Motor neuron (in vitro differentiated cells): ENCODE data around the gene SCNN1A. TPM values are rescaled to one million over a fixed set of nuclear protein-coding genes. Genes with fewer than 3 reads are reported as not detected.

ENCODE experiments used
- ATAC-seq, 8 experiments: fragments of 200-7000 bp; cut with Tn5 transposase; replicated peaks in 6 of 8; 2 replicates each; pipeline ENCODE4 v1.8.0; 2021; ENCODE audit warnings: mild to moderate bottlenecking in 8 of 8, moderate library complexity in 8 of 8
- H3K27ac ChIP-seq, 2 donors: fragments of 250-450 bp; sonication (Bioruptor Pico); 2 replicates each; pipeline ENCODE4 v1.9.0; 2021; ENCODE audit warnings: antibody characterized with exemption in 2 of 2, mild to moderate bottlenecking in 2 of 2, moderate library complexity in 1 of 2
- H3K4me1 ChIP-seq, 2 donors: fragments of 250-450 bp; sonication (Bioruptor Pico); replicated peaks in 1 of 2; 2 replicates each; pipeline ENCODE4 v1.6.1; 2021; ENCODE audit warnings: antibody characterized with exemption in 2 of 2, mild to moderate bottlenecking in 2 of 2, moderate library complexity in 1 of 2
- H3K4me3 ChIP-seq, 5 donors: fragments of 250-450 bp; sonication (Bioruptor Pico); 2 replicates each; pipeline ENCODE4 v1.9.0; 2021; ENCODE audit warnings: antibody characterized with exemption in 5 of 5, mild to moderate bottlenecking in 5 of 5, moderate library complexity in 4 of 5
- WGBS, 10 experiments: fragments of 450-650 bp; shearing (Covaris generic); methylation state at CpG; one replicate each; pipeline ENCODE4 v1.0.0; 2022; 5-methylcytosine and 5-hydroxymethylcytosine counted together
- in situ Hi-C, 9 experiments: fragments of 400-800 bp; cut with MboI; loops; one replicate each; pipeline ENCODE4 v1.15.0; 2021; ENCODE audit warnings: low sequenced_read_pairs in 9 of 9, low pct_unique_long_range_greater_than_20kb in 2 of 9; ENCODE audit not compliant: unreplicated experiment in 9 of 9
- total RNA-seq, 8 experiments: library from RNA; unstranded; fragments of 300-600 nt; gene quantifications; 2 replicates each; pipeline versions ENCODE4 v1.2.3 to v1.2.4, GENCODE V29; 2022

The SCNN1A gene
- 1 to 10 TPM in 5 of 8 experiments, under 1 TPM in 2, not detected in 1; 0.11 to 4.1 (median 1.6) TPM for total RNA-seq

DNA sequence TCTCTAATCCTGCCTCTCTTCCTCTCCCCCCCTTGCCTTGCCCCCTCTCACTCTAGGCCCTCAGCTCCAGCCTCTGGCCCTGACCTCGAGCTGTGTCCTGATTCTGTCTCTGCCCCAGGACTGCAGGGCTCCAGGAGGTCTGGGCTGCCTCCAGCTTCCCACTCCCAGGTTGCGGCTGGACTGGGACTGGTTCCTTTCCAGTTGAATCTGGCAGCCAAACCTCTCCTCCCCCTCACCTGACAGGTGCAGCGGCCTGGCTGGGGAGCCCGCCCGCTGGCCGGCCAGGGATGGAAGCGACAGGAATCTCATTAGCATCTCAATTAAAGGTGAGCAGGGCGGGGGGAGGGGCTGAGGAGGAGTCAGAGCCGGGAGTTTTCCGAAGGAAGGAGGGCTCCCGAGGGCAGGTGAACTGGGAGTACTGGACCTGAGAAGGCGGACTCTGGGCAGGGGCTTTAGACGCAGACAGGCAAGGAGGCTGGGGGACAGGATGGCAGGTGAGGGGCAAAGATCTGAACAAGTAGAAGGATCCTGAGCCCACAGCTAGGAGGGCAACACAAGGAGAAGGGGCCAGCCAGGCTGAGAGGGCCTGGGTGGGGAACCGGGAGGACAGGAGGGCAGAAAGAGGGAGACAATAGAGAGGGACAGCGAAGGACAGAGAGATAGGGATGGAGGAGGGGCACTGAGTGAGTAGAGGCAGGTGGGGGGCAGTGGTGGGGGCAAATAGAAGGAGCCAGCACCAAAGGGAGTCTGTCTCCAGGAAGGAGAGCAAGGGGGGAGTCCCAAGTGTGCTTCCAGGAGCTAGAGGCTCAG is at the start of gene SCNN1A:
TSS of gene SCNN1A (minus strand) at position 295 of the 810 bp plus-strand sequence. CDS start 780 bp downstream, outside the sequence.
- WGBS, 10 experiments: 77 to 85% (median 80%) methylated on average over 1 to 6 of the region's 15 CpGs; no CpG with 5 or more reads in 7 of the 10 experiments
- Histone ChIP-seq H3K4me1 (peaks cover 16 to 29% of the 10 kb centered on the region in 2 donors), H3K4me3 (no peak within 1 kb of the TSS), H3K27ac (no peak within 1 kb of the TSS)
- no peak for ATAC-seq
- in situ Hi-C loops: no loop called here

DNA sequence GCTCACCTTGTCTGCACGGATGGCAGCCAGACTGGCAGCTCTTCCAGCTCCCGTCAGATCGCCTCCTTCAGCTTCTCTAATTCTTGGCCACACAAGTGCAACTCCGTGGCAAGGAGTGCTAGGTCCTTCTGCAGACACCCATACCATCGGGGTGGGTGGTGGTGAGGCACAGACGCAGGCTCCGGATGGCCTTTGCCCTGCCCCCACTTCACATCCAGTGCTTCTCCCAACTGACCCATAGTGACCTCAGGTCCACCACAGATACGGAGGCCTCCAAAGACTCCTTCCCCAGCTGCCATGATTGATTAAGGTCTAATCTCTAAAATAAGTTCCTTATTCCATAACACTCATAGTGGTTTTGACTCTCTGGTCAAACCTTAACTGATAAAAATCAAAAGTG is 49.5 kb upstream of the SCNN1A start:
- WGBS, 10 experiments: 40 to 100% (median 85%) methylated on average over 1 to 8 of the region's 8 CpGs; no CpG with 5 or more reads in 2 of the 10 experiments

GRCh38 chr12:6424008-6424347 is 48.6 kb upstream of the SCNN1A start:
- in situ Hi-C loops: no loop called here
- Histone ChIP-seq H3K4me1 (no peaks in the 10 kb centered on the region), H3K27ac (no peak overlapping the region), H3K4me3 (no peak overlapping the region)
- peak in 6 of 8 experiments; percentile 7 to 59 (median 38) for ATAC-seq
- 0 to 88% (median 63%) methylated on average over 1 to 6 of the region's 6 CpGs; no CpG with 5 or more reads in 4 of the 10 experiments for WGBS, 10 experiments

More for the DNA sequence above, 49.5 kb upstream of the SCNN1A start:
- in situ Hi-C loops: no loop called here
- ATAC-seq: no peak
- Histone ChIP-seq H3K4me3 (no peak overlapping the region), H3K27ac (no peak overlapping the region), H3K4me1 (no peaks in the 10 kb centered on the region)

- in situ Hi-C loops: no loop called here
Observed at GRCh38 chr12:6423267-6424007, 48.1 kb upstream of the SCNN1A start.

DNA sequence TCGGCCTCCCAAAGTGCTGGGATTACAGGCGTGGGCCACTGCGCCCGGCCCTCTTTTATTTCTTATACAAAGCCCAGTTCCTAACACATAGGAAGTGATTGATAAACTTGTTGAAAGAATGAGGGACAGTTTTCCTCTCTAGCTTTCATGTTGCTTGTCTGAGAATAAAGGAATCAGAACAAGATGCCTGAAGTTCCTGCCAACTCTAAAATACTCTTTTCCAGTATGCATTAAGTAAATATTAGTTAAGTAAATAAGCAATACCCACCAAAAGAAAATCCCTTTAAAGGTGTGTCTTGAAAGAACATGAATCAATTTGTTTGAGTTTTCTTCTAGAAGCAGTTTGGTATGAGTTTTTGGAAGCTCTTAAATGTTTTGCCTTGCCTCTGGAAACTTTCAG is 45.0 kb upstream of the SCNN1A start:
- in situ Hi-C loops: no loop called here
- Histone ChIP-seq H3K4me3 (no peak overlapping the region), H3K4me1 (no peaks in the 10 kb centered on the region), H3K27ac (no peak overlapping the region)
- 0% methylated on average over 1 of the region's 4 CpGs; no CpG with 5 or more reads in 9 of the 10 experiments for WGBS, 10 experiments
- no peak for ATAC-seq

More at GRCh38 chr12:6423267-6424007, 48.1 kb upstream of the SCNN1A start:
- H3K4me1 ChIP-seq: no peaks in the 10 kb centered on the region
- H3K27ac ChIP-seq: no peak overlapping the region
- H3K4me3 ChIP-seq: no peak overlapping the region
- ATAC-seq: peak; percentile 91 to 100 (median 97)
- WGBS, 10 experiments: 0 to 70% (median 14%) methylated on average over 2 to 8 of the region's 9 CpGs; no CpG with 5 or more reads in 2 of the 10 experiments

GRCh38 chr12:6418796-6419195 is 43.4 kb upstream of the SCNN1A start:
- no peak overlapping the region for H3K27ac ChIP-seq
- in situ Hi-C loops: no loop called here
- 39 to 100% (median 79%) methylated on average over 1 to 6 of the region's 6 CpGs; no CpG with 5 or more reads in 2 of the 10 experiments for whole genome bisulfite sequencing, 10 experiments

DNA sequence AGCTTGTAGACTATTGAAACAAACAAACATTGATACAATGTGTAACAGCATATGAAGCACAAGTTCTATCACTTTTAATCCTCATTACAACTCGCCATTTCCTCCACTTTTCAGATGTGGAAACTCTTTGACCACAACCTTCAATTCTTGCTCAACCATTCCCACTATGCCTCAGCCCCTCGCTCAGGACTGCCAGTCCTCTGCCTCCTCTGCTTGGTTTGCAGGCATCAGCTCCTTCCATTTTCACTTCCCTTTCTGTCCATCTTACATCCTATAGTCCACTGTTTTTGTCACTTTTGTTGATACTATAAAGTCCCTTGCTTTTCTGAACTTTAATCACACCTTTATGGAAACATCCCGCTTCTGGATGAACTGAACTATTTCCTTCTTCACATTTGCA is 41.2 kb upstream of the SCNN1A start:
- Histone ChIP-seq H3K4me3 (no peak overlapping the region), H3K4me1 (no peaks in the 10 kb centered on the region), H3K27ac (no peak overlapping the region)
- ATAC-seq: no peak
- in situ Hi-C loops: no loop called here
- WGBS, 10 experiments: 43 to 96% (median 80%) methylated on average over 1 to 3 of the region's 3 CpGs; no CpG with 5 or more reads in 1 of the 10 experiments

More at GRCh38 chr12:6418796-6419195, 43.4 kb upstream of the SCNN1A start:
- Histone ChIP-seq H3K4me3 (no peak overlapping the region), H3K4me1 (no peaks in the 10 kb centered on the region)
- no peak for ATAC-seq

GRCh38 chr12:6407236-6407954 is 32.0 kb upstream of the SCNN1A start:
- H3K27ac ChIP-seq: no peak overlapping the region
- no peak overlapping the region for H3K4me3 ChIP-seq
- in situ Hi-C loops: no loop called here
- 81 to 100% (median 96%) methylated on average over 2 to 9 of the region's 10 CpGs for WGBS, 10 experiments
- no peak for ATAC-seq
- no peaks in the 10 kb centered on the region for H3K4me1 ChIP-seq

DNA sequence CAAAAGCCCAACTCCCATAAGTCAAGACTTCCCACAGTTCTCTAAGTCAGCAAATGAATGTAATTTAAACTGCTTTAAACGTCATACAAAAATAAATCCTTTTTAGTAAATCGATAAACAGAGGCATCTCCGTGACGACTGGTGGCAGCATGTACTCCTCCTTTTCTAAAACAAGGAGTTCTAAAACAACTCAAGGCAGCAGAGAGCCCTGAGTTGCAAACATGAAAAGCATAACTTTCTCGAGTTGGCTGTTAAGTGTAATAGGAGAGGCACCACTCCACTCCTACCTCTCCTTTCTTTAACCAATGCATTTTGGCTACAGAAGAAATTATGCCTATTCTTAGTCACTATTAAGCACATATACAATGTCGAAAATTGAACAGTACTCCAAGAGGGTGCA is 30.6 kb upstream of the SCNN1A start:
- 58 to 93% (median 80%) methylated on average over 2 to 6 of the region's 6 CpGs for WGBS, 10 experiments
- in situ Hi-C loops: no loop called here
- no peak for ATAC-seq

DNA sequence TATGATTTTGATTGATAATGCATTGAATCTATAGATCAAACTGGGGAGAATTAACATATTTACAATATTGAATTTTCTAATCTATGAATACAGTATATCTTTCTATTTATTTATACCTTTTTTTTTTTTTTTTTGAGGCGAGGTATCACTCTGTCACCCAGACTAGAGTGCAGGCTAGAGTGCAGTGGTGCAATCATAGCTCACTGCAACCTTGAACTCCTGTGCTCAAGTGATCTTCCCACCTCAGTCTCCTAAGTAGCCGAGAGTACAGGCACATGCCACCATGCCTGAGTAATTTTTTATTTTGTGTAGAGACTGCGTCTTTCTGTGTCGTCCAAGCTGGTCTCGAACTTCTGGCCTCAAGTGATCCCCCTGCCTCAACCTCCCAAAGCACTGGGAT is 29.0 kb upstream of the SCNN1A start:
- Histone ChIP-seq H3K27ac (no peak overlapping the region), H3K4me1 (no peaks in the 10 kb centered on the region), H3K4me3 (no peak overlapping the region)
- ATAC-seq: no peak
- in situ Hi-C loops: no loop called here
- WGBS, 10 experiments: 25 to 99% (median 86%) methylated on average over 1 to 5 of the region's 5 CpGs; no CpG with 5 or more reads in 1 of the 10 experiments

More for the DNA sequence above, 30.6 kb upstream of the SCNN1A start:
- Histone ChIP-seq H3K27ac (no peak overlapping the region), H3K4me1 (no peaks in the 10 kb centered on the region), H3K4me3 (no peak overlapping the region)

GRCh38 chr12:6399884-6400644 is 24.7 kb upstream of the SCNN1A start:
- in situ Hi-C loops: no loop called here
- no peak for ATAC-seq
- Histone ChIP-seq H3K27ac (no peak overlapping the region), H3K4me1 (no peaks in the 10 kb centered on the region), H3K4me3 (no peak overlapping the region)
- WGBS, 10 experiments: 76 to 100% (median 90%) methylated on average over 1 to 7 of the region's 7 CpGs

DNA sequence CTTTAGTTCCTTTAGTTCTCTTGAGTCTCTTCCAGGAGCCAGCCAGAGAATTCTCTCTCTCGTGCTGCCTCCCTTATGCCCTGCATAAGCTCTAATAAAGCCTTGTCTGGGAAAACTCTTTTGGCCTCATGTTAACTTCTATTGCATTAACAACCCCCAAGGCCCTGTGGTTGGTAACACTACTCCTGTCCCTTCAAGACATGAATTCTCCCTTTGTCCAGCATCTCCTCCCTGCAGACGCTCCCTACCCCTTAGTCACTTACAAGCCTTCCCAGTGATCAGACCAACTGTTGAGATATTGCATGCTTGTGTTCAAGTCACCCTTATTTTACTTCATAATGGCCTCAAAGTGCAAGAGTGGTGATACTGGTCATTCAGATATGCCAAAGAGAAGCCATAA is 20.7 kb upstream of the SCNN1A start:
- H3K4me1 ChIP-seq: no peaks in the 10 kb centered on the region
- in situ Hi-C loops: no loop called here
- ATAC-seq: peak in 3 of 8 experiments; percentile 15 to 40 (median 28)
- no peak overlapping the region for H3K27ac ChIP-seq
- 29 to 83% (median 40%) methylated on average over 1 to 2 of the region's 2 CpGs; no CpG with 5 or more reads in 3 of the 10 experiments for WGBS, 10 experiments
- no peak overlapping the region for H3K4me3 ChIP-seq
